Fibroblast of lung (primary cell): ENCODE data around the gene TBL3.

Experiments used
- EZH2 ChIP-seq: IDR thresholded peaks from 2 replicates; pipeline ENCODE4 v1.5.1; 2012; ENCODE audit warnings: low read length, control low read depth, mild to moderate bottlenecking; ENCODE audit errors: missing control alignments
- TF ChIP-seq, protein P1 (sequence below), 2 donors: IDR thresholded peaks in 1 of 2; conservative IDR thresholded peaks in 1 of 2; 1 replicate in 1 of 2; 2 replicates in 1 of 2; pipeline ENCODE4 v1.5.1; 2011 to 2012; ENCODE audit warnings: low read length in 2 of 2, control low read depth in 1 of 2, inconsistent platforms in 1 of 2, low read depth in 1 of 2, mild to moderate bottlenecking in 1 of 2

DNA sequence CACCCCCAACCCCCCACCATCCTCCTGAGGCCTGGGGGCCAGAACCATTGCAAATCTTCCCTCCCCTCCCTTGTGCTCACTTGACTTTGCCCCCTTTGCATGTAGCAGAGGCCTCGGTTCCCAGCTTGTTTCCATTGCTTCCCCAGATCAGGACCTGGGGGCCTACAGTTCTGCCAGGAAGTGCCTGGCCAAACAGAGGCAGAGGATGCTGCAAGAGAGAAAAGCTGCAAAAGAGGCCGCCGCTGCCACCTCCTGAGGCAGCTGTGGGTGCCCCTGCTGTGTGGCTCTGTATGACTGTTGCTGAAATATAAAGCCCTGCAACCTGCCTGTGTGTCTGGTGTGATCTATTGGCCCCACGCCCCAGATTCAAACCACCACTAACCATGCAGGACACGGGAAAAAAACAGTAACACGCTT, 10.2 kb upstream of the TBL3 start:
- TF ChIP-seq, protein P1, sequence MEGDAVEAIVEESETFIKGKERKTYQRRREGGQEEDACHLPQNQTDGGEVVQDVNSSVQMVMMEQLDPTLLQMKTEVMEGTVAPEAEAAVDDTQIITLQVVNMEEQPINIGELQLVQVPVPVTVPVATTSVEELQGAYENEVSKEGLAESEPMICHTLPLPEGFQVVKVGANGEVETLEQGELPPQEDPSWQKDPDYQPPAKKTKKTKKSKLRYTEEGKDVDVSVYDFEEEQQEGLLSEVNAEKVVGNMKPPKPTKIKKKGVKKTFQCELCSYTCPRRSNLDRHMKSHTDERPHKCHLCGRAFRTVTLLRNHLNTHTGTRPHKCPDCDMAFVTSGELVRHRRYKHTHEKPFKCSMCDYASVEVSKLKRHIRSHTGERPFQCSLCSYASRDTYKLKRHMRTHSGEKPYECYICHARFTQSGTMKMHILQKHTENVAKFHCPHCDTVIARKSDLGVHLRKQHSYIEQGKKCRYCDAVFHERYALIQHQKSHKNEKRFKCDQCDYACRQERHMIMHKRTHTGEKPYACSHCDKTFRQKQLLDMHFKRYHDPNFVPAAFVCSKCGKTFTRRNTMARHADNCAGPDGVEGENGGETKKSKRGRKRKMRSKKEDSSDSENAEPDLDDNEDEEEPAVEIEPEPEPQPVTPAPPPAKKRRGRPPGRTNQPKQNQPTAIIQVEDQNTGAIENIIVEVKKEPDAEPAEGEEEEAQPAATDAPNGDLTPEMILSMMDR (conservative IDR thresholded peaks at IDR 0.05 in 1 of 2, IDR thresholded peaks at IDR 0.05 in 1 of 2; ENCODE audit: low read depth in 1 of 2, low read length in 2 of 2): no peak
- TF ChIP-seq EZH2: no peak
